HepG2 (cell line): ENCODE results near the gene MIER1. TPM values are rescaled to one million over a fixed set of nuclear protein-coding genes. Genes with fewer than 3 reads are reported as not detected.

Experiments used
- AHR ChIP-seq: IDR thresholded peaks from 2 replicates; pipeline ENCODE4 v1.6.1; 2018; ENCODE audit warnings: missing genetic modification reagents, missing compliant biosample characterization
- CHD2 ChIP-seq: IDR thresholded peaks from 2 replicates; pipeline ENCODE4 v1.6.1; 2011; ENCODE audit warnings: low read depth, low read length, improper control_type of control experiment
- NRL ChIP-seq: sonication (generic); formaldehyde crosslinking; IDR thresholded peaks from 2 replicates; pipeline ENCODE4 v1.5.0; 2020; ENCODE audit warnings: missing genetic modification reagents, mild to moderate bottlenecking, moderate library complexity, borderline replicate concordance
- SNAPC5 ChIP-seq: sonication (generic); formaldehyde crosslinking; IDR thresholded peaks from 2 replicates; pipeline ENCODE4 v1.8.1; 2023; ENCODE audit warnings: mild to moderate bottlenecking, missing genetic modification reagents, borderline replicate concordance
- ZBTB7B ChIP-seq: sonication (generic); formaldehyde crosslinking; IDR thresholded peaks from 2 replicates; pipeline ENCODE4 v1.4.0; 2020; ENCODE audit warnings: missing genetic modification reagents
- ZNF18 ChIP-seq: sonication (generic); formaldehyde crosslinking; IDR thresholded peaks from 2 replicates; pipeline ENCODE4 v1.8.0; 2022; ENCODE audit warnings: mild to moderate bottlenecking, missing genetic modification reagents; ENCODE audit not compliant: insufficient replicate concordance
- ZNF234 ChIP-seq: sonication (generic); formaldehyde crosslinking; conservative IDR thresholded peaks from 2 replicates; pipeline ENCODE4 v1.5.1; 2020; ENCODE audit warnings: mild to moderate bottlenecking, missing genetic modification reagents
- ZNF280B ChIP-seq: sonication (generic); formaldehyde crosslinking; IDR thresholded peaks from 2 replicates; pipeline ENCODE4 v1.5.0; 2020; ENCODE audit warnings: missing genetic modification reagents, mild to moderate bottlenecking, borderline replicate concordance
- ZNF510 ChIP-seq: sonication (generic); formaldehyde crosslinking; IDR thresholded peaks from 2 replicates; pipeline ENCODE4 v1.4.0; 2020; ENCODE audit warnings: low read depth, mild to moderate bottlenecking, missing genetic modification reagents
- ZNF747 ChIP-seq: sonication (generic); formaldehyde crosslinking; IDR thresholded peaks from 2 replicates; pipeline ENCODE4 v1.8.1; 2023; ENCODE audit warnings: missing genetic modification reagents, mild to moderate bottlenecking, borderline replicate concordance
- ZSCAN21 ChIP-seq: sonication (generic); formaldehyde crosslinking; IDR thresholded peaks from 2 replicates; pipeline ENCODE4 v1.8.0; 2022; ENCODE audit warnings: mild to moderate bottlenecking, missing genetic modification reagents, moderate library complexity, borderline replicate concordance
- ZSCAN31 ChIP-seq: sonication (generic); formaldehyde crosslinking; IDR thresholded peaks from 2 replicates; pipeline ENCODE4 v1.5.0; 2020; ENCODE audit warnings: low read depth, mild to moderate bottlenecking, missing genetic modification reagents
- polyA plus RNA-seq, 8 experiments: library from polyadenylated mRNA; depleted of rRNA in 3 of 8; stranded (reverse) in 7 of 8; unstranded in 1 of 8; fragments of >200 nt; fragmentation: Illumina TruSeq in 4 of 8; extraction: Trizol in 4 of 8; gene quantifications; 2 replicates each; pipeline versions ENCODE4 v1.2.1 to v1.2.3, GENCODE V29; 2011 to 2016; ENCODE audit warnings: low read depth in 4 of 8, missing spikeins in 1 of 8, mixed read lengths in 1 of 8; ENCODE audit not compliant: insufficient read depth in 1 of 8
- total RNA-seq, 5 experiments: library from RNA; depleted of rRNA; stranded (reverse); fragments of >200 nt; fragmentation: Illumina TruSeq; extraction: Trizol; gene quantifications; 2 replicates each; pipeline ENCODE4 v1.2.3, GENCODE V29; 2016; ENCODE audit warnings: low read depth in 1 of 5
- TF ChIP-seq, protein P1 (sequence below): sonication (generic); formaldehyde crosslinking; IDR thresholded peaks from 2 replicates; pipeline ENCODE4 v1.5.1; 2020; ENCODE audit warnings: missing genetic modification reagents, mild to moderate bottlenecking, borderline replicate concordance
- TF ChIP-seq, protein P2 (sequence below): sonication (generic); formaldehyde crosslinking; conservative IDR thresholded peaks from 2 replicates; pipeline ENCODE4 v1.8.0; 2022; ENCODE audit warnings: low read depth, missing genetic modification reagents
- TF ChIP-seq, protein P3 (sequence below): sonication (generic); formaldehyde crosslinking; IDR thresholded peaks from 2 replicates; pipeline ENCODE4 v1.4.0; 2020; ENCODE audit warnings: missing genetic modification reagents

Gene MIER1
- total and polyA plus RNA-seq, 2 of the 13 experiments (the other 11 are each of a cell fraction or from before 2014, with no cell fraction given) = 7.0 to 30.4 TPM

- TF ChIP-seq SNAPC5 (CRISPR knock-in tag) (0 out of 2 replicates have a peak, but pooled peaks have one; percentile 43), AHR (CRISPR knock-in tag) (no peak), NRL (CRISPR knock-in tag) (peak; percentile 89), ZNF747 (CRISPR knock-in tag) (no peak), ZBTB7B (CRISPR knock-in tag) (no peak), ZNF510 (no peak), ZNF280B (peak; percentile 79; the same call in 1 of the 2 replicates), ZNF234 (CRISPR knock-in tag) (peak; percentile 86; the same call in 1 of the 2 replicates), ZNF18 (CRISPR knock-in tag) (no peak), ZSCAN31 (CRISPR knock-in tag) (no peak), ZSCAN21 (CRISPR knock-in tag) (no peak; the same call in 1 of the 2 replicates), CHD2 (no peak; the same call in 1 of the 2 replicates)
- TF ChIP-seq, protein P1, sequence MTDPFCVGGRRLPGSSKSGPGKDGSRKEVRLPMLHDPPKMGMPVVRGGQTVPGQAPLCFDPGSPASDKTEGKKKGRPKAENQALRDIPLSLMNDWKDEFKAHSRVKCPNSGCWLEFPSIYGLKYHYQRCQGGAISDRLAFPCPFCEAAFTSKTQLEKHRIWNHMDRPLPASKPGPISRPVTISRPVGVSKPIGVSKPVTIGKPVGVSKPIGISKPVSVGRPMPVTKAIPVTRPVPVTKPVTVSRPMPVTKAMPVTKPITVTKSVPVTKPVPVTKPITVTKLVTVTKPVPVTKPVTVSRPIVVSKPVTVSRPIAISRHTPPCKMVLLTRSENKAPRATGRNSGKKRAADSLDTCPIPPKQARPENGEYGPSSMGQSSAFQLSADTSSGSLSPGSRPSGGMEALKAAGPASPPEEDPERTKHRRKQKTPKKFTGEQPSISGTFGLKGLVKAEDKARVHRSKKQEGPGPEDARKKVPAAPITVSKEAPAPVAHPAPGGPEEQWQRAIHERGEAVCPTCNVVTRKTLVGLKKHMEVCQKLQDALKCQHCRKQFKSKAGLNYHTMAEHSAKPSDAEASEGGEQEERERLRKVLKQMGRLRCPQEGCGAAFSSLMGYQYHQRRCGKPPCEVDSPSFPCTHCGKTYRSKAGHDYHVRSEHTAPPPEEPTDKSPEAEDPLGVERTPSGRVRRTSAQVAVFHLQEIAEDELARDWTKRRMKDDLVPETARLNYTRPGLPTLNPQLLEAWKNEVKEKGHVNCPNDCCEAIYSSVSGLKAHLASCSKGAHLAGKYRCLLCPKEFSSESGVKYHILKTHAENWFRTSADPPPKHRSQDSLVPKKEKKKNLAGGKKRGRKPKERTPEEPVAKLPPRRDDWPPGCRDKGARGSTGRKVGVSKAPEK (CRISPR knock-in tag) = no peak
- TF ChIP-seq, protein P2, sequence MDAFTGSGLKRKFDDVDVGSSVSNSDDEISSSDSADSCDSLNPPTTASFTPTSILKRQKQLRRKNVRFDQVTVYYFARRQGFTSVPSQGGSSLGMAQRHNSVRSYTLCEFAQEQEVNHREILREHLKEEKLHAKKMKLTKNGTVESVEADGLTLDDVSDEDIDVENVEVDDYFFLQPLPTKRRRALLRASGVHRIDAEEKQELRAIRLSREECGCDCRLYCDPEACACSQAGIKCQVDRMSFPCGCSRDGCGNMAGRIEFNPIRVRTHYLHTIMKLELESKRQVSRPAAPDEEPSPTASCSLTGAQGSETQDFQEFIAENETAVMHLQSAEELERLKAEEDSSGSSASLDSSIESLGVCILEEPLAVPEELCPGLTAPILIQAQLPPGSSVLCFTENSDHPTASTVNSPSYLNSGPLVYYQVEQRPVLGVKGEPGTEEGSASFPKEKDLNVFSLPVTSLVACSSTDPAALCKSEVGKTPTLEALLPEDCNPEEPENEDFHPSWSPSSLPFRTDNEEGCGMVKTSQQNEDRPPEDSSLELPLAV (CRISPR knock-in tag) = no peak
- TF ChIP-seq, protein P3, sequence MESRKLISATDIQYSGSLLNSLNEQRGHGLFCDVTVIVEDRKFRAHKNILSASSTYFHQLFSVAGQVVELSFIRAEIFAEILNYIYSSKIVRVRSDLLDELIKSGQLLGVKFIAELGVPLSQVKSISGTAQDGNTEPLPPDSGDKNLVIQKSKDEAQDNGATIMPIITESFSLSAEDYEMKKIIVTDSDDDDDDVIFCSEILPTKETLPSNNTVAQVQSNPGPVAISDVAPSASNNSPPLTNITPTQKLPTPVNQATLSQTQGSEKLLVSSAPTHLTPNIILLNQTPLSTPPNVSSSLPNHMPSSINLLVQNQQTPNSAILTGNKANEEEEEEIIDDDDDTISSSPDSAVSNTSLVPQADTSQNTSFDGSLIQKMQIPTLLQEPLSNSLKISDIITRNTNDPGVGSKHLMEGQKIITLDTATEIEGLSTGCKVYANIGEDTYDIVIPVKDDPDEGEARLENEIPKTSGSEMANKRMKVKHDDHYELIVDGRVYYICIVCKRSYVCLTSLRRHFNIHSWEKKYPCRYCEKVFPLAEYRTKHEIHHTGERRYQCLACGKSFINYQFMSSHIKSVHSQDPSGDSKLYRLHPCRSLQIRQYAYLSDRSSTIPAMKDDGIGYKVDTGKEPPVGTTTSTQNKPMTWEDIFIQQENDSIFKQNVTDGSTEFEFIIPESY (CRISPR knock-in tag) = no peak
Observed at GRCh38 chr1:66924756-66925557, at the start of gene MIER1, which contains the start of gene DNAI4 (continued).
